Measurements from ENCODE around the gene TEKT2.

TEKT2 gene

GRCh38 chr1:36083635-36084496, at the start of gene TEKT2:
Gene TEKT2 (plus strand): TSS chr1:36084094. CDS start chr1:36084922, 828 bp downstream.
- TF ChIP-seq GATA1 (IDR thresholded peaks at IDR 0.05; ENCODE audit: low read depth, low read length) (no peak), POLR2A (IDR thresholded peaks at IDR 0.05; ENCODE audit: low read length) (no peak)
- peak; percentile 19 to 43 for DNase-seq

DNA sequence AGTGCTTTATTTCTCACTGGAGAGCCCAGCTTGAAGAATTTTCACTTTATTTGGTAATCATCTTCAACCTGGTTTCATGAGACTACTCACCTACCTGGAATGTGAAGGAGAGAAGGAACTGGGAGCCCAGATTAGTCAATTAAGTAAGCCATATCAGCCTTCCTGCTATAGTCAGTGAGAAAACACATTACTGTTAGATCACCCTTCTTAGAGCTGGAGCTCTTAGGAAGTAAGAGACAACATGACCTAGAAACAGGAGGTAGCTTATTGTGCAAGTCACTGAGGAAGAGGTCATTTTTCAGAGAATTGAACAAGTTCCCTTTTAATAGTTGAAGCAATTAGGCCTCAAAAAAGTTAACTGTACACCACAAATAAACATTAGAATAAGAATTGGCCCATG, 49.2 kb upstream of the TEKT2 start:
- DNase-seq = peak; percentile 8 to 29
- TF ChIP-seq GATA1 (IDR thresholded peaks at IDR 0.05; ENCODE audit: low read depth, low read length) (no peak), POLR2A (IDR thresholded peaks at IDR 0.05; ENCODE audit: low read length) (no peak)

GRCh38 chr1:36035154-36035553, 48.7 kb upstream of the TEKT2 start:
- TF ChIP-seq POLR2A (IDR thresholded peaks at IDR 0.05; ENCODE audit: low read length) (no peak), GATA1 (IDR thresholded peaks at IDR 0.05; ENCODE audit: low read depth, low read length) (no peak)
- DNase-seq = peak in 1 of 2 experiments; percentile 29

GRCh38 chr1:36040238-36040637, 43.7 kb upstream of the TEKT2 start:
- no peak for DNase-seq
- no peak for TF ChIP-seq POLR2A (IDR thresholded peaks at IDR 0.05; ENCODE audit: low read length)
- no peak for TF ChIP-seq GATA1 (IDR thresholded peaks at IDR 0.05; ENCODE audit: low read depth, low read length)

GRCh38 chr1:36051821-36052220, 32.1 kb upstream of the TEKT2 start:
- TF ChIP-seq GATA1 (IDR thresholded peaks at IDR 0.05; ENCODE audit: low read depth, low read length) = no peak
- no peak for TF ChIP-seq POLR2A (IDR thresholded peaks at IDR 0.05; ENCODE audit: low read length)

GRCh38 chr1:36053978-36054377, 29.9 kb upstream of the TEKT2 start:
- no peak for DNase-seq
- TF ChIP-seq POLR2A (IDR thresholded peaks at IDR 0.05; ENCODE audit: low read length) (no peak), GATA1 (IDR thresholded peaks at IDR 0.05; ENCODE audit: low read depth, low read length) (no peak)

More at GRCh38 chr1:36051821-36052220, 32.1 kb upstream of the TEKT2 start:
- DNase-seq = no peak

- TF ChIP-seq POLR2A (IDR thresholded peaks at IDR 0.05; ENCODE audit: low read length) (no peak), GATA1 (IDR thresholded peaks at IDR 0.05; ENCODE audit: low read depth, low read length) (no peak)
- DNase-seq = no peak
Measured at GRCh38 chr1:36055706-36056105, 28.2 kb upstream of the TEKT2 start.

GRCh38 chr1:36062315-36062714, 21.6 kb upstream of the TEKT2 start:
- TF ChIP-seq GATA1 (IDR thresholded peaks at IDR 0.05; ENCODE audit: low read depth, low read length) (no peak), POLR2A (IDR thresholded peaks at IDR 0.05; ENCODE audit: low read length) (no peak)
- DNase-seq = no peak

- TF ChIP-seq GATA1 (IDR thresholded peaks at IDR 0.05; ENCODE audit: low read depth, low read length) (no peak), POLR2A (IDR thresholded peaks at IDR 0.05; ENCODE audit: low read length) (no peak)
Measured at GRCh38 chr1:36067871-36068270, 16.0 kb upstream of the TEKT2 start.

GRCh38 chr1:36068866-36069265, 15.0 kb upstream of the TEKT2 start:
- TF ChIP-seq POLR2A (IDR thresholded peaks at IDR 0.05; ENCODE audit: low read length) = no peak
- no peak for TF ChIP-seq GATA1 (IDR thresholded peaks at IDR 0.05; ENCODE audit: low read depth, low read length)
- DNase-seq = no peak

More at GRCh38 chr1:36067871-36068270, 16.0 kb upstream of the TEKT2 start:
- DNase-seq = no peak

DNA sequence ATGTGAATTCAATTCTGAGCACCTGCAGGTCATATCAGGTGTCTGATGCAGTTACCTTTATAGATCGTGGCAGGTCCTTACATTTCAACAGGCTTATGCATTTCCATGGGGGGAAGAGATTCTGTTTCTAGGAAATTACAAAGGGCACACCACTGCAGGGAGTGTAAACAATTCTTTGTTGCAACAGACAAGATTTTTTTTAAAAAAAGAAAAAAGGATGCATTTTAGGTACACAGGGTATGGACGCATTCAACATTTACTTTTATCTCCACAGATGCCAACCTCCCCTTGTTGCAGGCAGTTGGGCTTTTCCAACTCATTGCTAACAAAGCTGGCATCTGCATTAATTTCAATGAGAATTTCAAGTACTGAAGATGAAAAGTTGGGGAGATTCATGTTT, 13.5 kb upstream of the TEKT2 start:
- TF ChIP-seq POLR2A (IDR thresholded peaks at IDR 0.05; ENCODE audit: low read length) (no peak), GATA1 (IDR thresholded peaks at IDR 0.05; ENCODE audit: low read depth, low read length) (no peak)
- no peak for DNase-seq

DNA sequence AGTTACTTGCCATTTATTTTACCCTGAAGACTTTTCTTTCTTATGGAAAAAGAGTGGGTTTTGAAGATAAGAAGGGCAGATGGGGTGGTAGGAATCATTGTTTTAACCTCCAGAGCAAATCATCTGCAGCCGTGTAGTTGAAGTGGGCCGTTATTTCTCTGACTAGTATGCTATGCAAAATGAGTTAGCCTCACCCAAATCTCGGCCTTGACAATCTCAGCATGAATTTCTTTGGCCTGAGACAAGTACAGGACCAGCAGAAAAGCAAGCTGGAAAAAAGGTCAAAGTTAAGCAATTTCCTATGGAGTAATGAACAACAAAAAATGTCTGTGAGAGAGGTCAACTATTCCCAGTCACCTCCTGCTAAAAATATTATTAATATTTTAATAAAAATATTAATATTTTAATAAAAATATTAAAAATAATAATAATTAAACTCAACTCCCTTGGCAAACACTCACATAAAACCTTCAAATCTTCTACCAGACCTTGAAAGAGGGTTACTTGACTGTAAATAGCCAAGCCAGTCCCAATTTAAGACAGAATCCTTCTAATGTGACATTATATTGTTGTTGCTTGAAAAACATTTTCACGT, 6.8 kb upstream of the TEKT2 start:
- DNase-seq = no peak
- TF ChIP-seq GATA1 (IDR thresholded peaks at IDR 0.05; ENCODE audit: low read depth, low read length) (no peak), POLR2A (IDR thresholded peaks at IDR 0.05; ENCODE audit: low read length) (no peak)

DNA sequence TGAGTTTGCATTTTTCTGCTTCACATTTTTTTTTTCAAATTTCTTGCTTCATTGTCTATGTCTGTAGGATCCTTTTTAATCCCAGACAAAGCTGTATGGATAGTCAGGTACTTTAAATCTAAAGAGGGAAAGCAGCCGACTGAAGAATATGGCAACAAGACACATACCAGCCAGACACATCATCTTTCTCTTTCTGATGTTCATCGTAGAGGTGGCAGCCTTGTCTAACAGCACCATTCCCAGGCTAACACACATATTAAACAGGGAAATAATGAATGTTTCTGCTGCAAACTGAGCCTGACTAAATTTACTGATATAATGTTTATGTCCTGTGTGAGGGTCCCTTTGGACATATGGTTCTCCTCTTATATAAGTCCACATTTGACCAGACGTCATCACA, 3.7 kb upstream of the TEKT2 start:
- TF ChIP-seq POLR2A (IDR thresholded peaks at IDR 0.05; ENCODE audit: low read length) = no peak
- no peak for TF ChIP-seq GATA1 (IDR thresholded peaks at IDR 0.05; ENCODE audit: low read depth, low read length)
- DNase-seq = no peak

GRCh38 chr1:36080801-36081200, 3.1 kb upstream of the TEKT2 start:
- TF ChIP-seq GATA1 (IDR thresholded peaks at IDR 0.05; ENCODE audit: low read depth, low read length) (no peak), POLR2A (IDR thresholded peaks at IDR 0.05; ENCODE audit: low read length) (no peak)
- no peak for DNase-seq

Measured in erythroblast (primary cell).